ENCODE results near the gene ZNF75A. TPM values are rescaled to one million over a fixed set of nuclear protein-coding genes. Genes with fewer than 3 reads are reported as not detected.

The ZNF75A gene
- total RNA-seq, 1 donor from 2014 or later = 43.8 TPM

DNA sequence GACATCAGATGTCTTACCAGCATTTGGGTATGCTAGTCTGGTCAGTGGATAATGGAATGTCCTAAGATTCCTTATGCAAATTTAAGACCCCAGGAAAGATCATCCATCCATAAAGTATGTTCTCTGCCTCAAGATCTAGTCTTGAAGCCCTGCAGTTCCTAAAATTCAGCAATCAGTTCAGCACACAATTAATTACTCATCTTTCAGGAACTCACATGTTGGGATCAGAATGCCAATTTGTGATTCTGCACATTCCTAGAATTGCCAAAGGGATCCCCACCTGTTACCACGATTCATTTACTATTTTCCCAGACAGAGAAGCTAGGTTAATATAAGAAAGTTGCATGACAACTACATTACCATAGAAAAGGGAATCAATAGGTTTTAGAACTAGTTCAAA, 53.6 kb downstream of the ZNF75A start:
- peaks cover 57% of the 10 kb centered on the region for H3K27me3 Mint-ChIP-seq (ENCODE audit: low read depth)
- no peaks in the 10 kb centered on the region for H3K4me1 Mint-ChIP-seq
- H3K9me3 Mint-ChIP-seq = peaks cover 8% of the 10 kb centered on the region
- TF ChIP-seq, protein P1, sequence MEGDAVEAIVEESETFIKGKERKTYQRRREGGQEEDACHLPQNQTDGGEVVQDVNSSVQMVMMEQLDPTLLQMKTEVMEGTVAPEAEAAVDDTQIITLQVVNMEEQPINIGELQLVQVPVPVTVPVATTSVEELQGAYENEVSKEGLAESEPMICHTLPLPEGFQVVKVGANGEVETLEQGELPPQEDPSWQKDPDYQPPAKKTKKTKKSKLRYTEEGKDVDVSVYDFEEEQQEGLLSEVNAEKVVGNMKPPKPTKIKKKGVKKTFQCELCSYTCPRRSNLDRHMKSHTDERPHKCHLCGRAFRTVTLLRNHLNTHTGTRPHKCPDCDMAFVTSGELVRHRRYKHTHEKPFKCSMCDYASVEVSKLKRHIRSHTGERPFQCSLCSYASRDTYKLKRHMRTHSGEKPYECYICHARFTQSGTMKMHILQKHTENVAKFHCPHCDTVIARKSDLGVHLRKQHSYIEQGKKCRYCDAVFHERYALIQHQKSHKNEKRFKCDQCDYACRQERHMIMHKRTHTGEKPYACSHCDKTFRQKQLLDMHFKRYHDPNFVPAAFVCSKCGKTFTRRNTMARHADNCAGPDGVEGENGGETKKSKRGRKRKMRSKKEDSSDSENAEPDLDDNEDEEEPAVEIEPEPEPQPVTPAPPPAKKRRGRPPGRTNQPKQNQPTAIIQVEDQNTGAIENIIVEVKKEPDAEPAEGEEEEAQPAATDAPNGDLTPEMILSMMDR (conservative IDR thresholded peaks at IDR 0.05) = no peak
- H3K4me3 Mint-ChIP-seq = no peak overlapping the region
- no peak for DNase-seq (ENCODE audit: low read depth, low spot score)
- no peak overlapping the region for H3K27ac Mint-ChIP-seq (ENCODE audit: unreplicated experiment)
- no peaks in the 10 kb centered on the region for H3K36me3 Mint-ChIP-seq (ENCODE audit: low read depth)

GRCh38 chr16:3362931-3363330, 57.6 kb downstream of the ZNF75A start:
- Mint-ChIP-seq H3K27me3 (ENCODE audit: low read depth) (peaks cover 38% of the 10 kb centered on the region), H3K27ac (ENCODE audit: unreplicated experiment) (no peak overlapping the region), H3K4me3 (no peak overlapping the region), H3K9me3 (peaks cover 5% of the 10 kb centered on the region), H3K4me1 (no peaks in the 10 kb centered on the region), H3K36me3 (ENCODE audit: low read depth) (no peaks in the 10 kb centered on the region)
- TF ChIP-seq, protein P1 (conservative IDR thresholded peaks at IDR 0.05) = no peak
- no peak for DNase-seq (ENCODE audit: low read depth, low spot score)

- Mint-ChIP-seq H3K4me1 (no peaks in the 10 kb centered on the region), H3K9me3 (peaks cover 5% of the 10 kb centered on the region), H3K4me3 (no peak overlapping the region), H3K27ac (ENCODE audit: unreplicated experiment) (no peak overlapping the region), H3K27me3 (ENCODE audit: low read depth) (peaks cover 36% of the 10 kb centered on the region), H3K36me3 (ENCODE audit: low read depth) (no peaks in the 10 kb centered on the region)
- no peak for DNase-seq (ENCODE audit: low read depth, low spot score)
- TF ChIP-seq, protein P1 (conservative IDR thresholded peaks at IDR 0.05) = no peak
Measured at GRCh38 chr16:3363793-3364192, 58.5 kb downstream of the ZNF75A start.

GRCh38 chr16:3364774-3365427, 59.6 kb downstream of the ZNF75A start:
- no peaks in the 10 kb centered on the region for H3K4me1 Mint-ChIP-seq
- DNase-seq (ENCODE audit: low read depth, low spot score) = no peak
- peaks cover 27% of the 10 kb centered on the region for H3K27me3 Mint-ChIP-seq (ENCODE audit: low read depth)
- no peaks in the 10 kb centered on the region for H3K36me3 Mint-ChIP-seq (ENCODE audit: low read depth)
- TF ChIP-seq, protein P1 (conservative IDR thresholded peaks at IDR 0.05) = no peak
- no peak overlapping the region for H3K27ac Mint-ChIP-seq (ENCODE audit: unreplicated experiment)
- peaks cover 5% of the 10 kb centered on the region for H3K9me3 Mint-ChIP-seq
- no peak overlapping the region for H3K4me3 Mint-ChIP-seq

Other genes starting within 250 kb of the ZNF75A start
- not detected in 2 replicates for gene IL32, start 239.9 kb upstream of the ZNF75A start, total RNA-seq
- not detected in 2 replicates for gene ZSCAN10, start 206.2 kb upstream of the ZNF75A start, total RNA-seq
- gene ZNF205, start 192.9 kb upstream of the ZNF75A start, total RNA-seq = 19.7 and 21.1 TPM in 2 replicates
- 14.9 and 15.9 TPM in 2 replicates for gene ZNF213, start 170.5 kb upstream of the ZNF75A start, total RNA-seq
- gene OR1F1, start 117.3 kb upstream of the ZNF75A start, total RNA-seq = 0.35 TPM in 1 of 2 replicates, not detected in the other
- 12.1 and 14.1 TPM in 2 replicates for gene ZNF200, start 70.3 kb upstream of the ZNF75A start, total RNA-seq
- not detected in 2 replicates for gene MEFV, start 48.9 kb upstream of the ZNF75A start, total RNA-seq
- 32.7 and 34.0 TPM in 2 replicates for gene ZNF263, start 22.0 kb upstream of the ZNF75A start, total RNA-seq
- 5.2 and 6.6 TPM in 2 replicates for gene TIGD7, start 67 bp upstream of the ZNF75A start, total RNA-seq
- 0.16 TPM in 1 of 2 replicates, not detected in the other for gene OR2C1, start 50.4 kb downstream of the ZNF75A start, total RNA-seq
- 18.3 TPM in 2 replicates for gene ZSCAN32, start 95.5 kb downstream of the ZNF75A start, total RNA-seq
- 12.8 and 15.5 TPM in 2 replicates for gene ZNF174, start 95.7 kb downstream of the ZNF75A start, total RNA-seq
- gene ZNF597, start 138.0 kb downstream of the ZNF75A start, total RNA-seq = 2.0 and 2.2 TPM in 2 replicates
- gene NAA60, start 138.2 kb downstream of the ZNF75A start, total RNA-seq = 48.9 and 55.3 TPM in 2 replicates
- not detected in 2 replicates for gene C16orf90, start 190.0 kb downstream of the ZNF75A start, total RNA-seq
- 30.7 and 33.8 TPM in 2 replicates for gene CLUAP1, start 195.5 kb downstream of the ZNF75A start, total RNA-seq

Measured in neural crest cell (in vitro differentiated cells).